HG03439 (cell line): ENCODE measurements around the gene MTCH1.

ENCODE experiments used
- ATAC-seq: cut with Tn5 transposase; IDR thresholded peaks from one replicate; pipeline ENCODE4 v1.9.1; 2021; ENCODE audit warnings: mild to moderate bottlenecking, moderate library complexity; ENCODE audit not compliant: unreplicated experiment

MTCH1 gene, protein sequence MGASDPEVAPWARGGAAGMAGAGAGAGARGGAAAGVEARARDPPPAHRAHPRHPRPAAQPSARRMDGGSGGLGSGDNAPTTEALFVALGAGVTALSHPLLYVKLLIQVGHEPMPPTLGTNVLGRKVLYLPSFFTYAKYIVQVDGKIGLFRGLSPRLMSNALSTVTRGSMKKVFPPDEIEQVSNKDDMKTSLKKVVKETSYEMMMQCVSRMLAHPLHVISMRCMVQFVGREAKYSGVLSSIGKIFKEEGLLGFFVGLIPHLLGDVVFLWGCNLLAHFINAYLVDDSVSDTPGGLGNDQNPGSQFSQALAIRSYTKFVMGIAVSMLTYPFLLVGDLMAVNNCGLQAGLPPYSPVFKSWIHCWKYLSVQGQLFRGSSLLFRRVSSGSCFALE

DNA sequence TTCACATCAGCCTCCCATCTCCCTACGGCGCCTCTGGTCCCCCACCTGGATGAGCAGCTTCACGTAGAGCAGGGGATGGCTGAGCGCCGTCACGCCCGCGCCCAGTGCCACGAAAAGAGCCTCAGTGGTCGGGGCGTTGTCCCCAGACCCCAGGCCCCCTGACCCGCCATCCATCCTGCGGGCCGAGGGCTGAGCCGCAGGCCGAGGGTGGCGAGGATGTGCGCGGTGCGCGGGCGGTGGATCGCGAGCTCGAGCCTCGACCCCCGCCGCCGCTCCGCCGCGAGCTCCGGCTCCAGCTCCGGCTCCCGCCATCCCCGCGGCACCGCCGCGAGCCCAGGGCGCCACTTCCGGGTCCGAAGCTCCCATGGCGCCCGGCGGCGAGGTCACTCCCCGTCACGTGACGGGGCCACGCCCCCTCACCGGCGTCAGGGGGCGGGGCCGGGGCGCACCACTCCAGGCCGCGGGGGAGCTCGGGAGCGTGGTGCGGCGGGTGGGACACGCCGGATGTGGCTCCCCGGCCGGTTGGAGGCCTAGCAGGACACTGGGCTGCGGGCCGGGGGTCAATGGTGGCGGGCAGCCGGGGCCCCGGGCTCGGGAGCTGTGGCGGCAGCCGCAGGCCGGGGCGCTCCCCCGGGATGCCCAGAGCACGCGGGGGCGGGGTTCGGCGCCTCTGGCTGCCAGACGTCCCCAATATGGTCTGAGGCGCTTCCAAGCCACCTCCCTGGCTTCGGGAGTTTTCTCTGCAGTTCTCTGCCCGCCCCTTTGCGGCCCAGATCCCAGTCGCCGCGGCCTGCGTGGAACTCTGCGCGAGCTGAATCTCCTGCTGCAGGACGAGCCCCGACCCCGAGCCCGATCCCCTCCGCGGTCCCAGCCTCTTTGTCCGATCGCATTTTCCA is at the start of gene MTCH1:
Gene MTCH1, minus strand, starts transcription at position 389 of the 896 bp plus-strand sequence. Its CDS starts 23 bp downstream, at position 366.
- ATAC-seq, result peak; percentile 85

DNA sequence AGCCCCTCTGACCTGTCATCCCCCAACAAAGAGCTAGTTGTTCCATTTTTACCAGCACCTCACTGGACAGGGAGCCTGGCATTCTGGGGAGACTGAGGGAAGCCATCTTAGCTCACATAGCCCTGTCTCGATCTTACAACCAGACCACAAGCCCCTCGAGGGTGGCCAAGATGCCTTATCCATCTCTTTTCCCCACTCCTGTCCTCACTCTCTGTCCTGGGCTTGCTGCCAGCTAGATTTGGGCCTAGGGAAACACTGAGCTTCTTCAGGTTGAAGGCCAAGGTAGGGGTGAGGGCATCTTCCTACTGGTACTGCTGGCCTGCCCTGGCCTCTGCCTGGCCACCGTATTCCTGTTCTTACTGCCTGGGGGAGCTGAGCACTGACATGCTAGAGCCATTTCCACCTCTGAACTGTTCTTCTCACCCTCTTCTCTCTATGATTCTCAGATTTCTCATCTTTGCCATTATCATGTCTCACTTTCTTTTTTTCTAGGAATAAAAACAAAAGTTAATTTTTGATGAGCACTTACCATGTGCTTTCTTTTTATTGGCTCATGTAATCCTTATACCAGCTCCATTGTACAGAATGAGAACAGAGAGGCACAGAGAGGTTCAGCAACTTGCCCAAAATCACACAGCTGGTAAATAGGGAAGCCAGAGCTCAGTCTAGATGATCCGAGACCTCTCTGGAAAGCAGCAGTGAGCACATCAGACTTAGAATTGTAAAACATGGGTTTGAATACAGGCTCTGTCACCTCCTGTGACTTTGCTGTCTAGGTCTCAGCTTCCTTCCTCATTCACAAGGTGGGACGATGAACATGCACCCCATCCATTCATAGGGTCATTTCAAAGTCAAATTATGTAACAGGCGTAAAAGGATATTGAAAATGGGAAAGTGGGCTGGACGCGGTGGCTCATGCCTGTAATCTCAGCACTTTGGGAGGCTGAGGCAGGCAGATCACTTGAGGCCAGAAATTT is 48.1 kb upstream of the MTCH1 start:
- no peak for ATAC-seq

GRCh38 chr6:37033255-37033654 is 47.3 kb upstream of the MTCH1 start:
- no peak for ATAC-seq

GRCh38 chr6:37032239-37032638 is 46.2 kb upstream of the MTCH1 start:
- no peak for ATAC-seq

DNA sequence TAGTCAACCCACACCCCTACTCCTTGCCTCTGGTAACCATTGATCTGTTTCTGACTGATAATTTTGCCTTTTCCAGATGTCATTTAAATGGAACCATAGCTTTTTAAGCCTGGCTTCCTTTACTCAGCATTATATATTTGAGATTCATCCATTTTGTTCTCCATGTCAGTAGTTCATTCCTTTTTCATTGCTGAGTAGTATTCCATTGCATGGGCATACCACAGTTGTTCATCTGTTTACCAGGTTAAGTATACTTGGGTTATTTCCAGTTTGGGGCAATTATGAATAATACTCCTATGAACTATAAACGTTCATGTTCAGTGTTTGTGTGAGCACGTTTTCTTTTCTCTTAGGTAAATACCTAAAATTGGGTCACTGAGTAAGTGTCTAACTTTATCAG is 44.6 kb upstream of the MTCH1 start:
- ATAC-seq, result no peak

DNA sequence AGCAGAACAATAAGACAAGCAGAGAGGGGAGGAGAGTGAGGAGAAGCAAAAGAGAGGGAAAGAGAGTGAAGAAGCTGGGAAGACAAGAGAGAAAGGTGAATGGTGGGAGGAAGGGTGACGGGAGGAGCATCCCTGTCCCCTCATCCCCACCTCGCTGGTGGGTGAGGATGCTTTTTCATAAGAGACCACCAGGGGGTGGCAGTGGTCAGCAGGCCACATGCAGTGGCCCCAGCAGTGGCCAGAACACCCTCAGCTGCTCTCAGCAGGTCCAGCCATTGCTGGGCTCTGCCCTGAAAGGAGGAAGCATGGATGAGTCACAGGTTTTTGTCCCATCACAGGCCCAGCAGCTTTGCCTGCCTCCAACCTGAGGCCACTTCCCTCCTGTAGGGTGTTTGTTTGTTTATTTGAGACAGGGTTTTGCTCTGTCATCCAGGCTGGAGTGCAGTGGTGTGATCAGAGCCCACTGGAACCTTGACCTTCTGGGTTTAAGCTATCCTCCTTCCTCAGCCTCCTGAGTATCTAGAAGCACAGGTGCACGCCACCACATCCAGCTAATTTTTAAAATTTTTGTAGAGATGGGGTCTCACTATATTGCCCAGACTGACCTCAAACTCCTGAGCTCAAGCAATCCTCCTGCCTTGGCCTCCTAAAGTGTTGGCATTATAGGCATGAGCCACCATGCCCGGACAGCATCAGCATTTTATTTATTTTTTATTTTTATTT is 43.4 kb upstream of the MTCH1 start:
- ATAC-seq, result no peak

DNA sequence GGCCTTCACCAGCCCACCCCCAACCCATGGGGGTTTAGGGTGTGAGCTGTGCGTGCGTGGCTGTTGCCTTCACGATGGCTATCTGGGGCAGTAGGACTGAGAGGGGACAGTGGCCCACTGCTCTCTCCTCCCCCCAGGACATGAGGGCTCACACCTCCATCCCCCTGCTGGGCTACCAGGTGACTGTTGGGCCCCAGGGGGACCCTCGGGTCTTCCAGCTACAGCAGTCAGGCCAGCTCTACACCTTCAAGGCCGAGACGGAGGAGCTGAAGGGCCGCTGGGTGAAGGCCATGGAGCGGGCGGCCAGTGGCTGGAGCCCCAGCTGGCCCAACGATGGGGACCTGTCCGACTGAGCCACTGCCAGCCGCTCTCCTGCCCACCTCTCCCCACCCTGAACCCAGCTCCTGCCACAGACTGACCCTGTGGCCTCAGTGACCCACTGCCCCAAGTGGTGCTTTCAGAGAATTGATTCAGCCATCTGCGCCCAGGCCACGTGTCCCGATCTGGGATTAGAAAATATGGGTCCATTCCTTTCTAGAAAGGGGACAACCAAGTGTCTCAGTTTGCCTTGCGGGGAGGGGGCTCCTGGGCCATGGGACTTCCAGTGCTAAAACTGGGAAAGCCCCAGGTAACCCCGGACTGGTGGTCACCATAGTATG is 41.9 kb upstream of the MTCH1 start:
- ATAC-seq, result no peak

GRCh38 chr6:37027036-37027720 is 41.2 kb upstream of the MTCH1 start:
- no peak for ATAC-seq

DNA sequence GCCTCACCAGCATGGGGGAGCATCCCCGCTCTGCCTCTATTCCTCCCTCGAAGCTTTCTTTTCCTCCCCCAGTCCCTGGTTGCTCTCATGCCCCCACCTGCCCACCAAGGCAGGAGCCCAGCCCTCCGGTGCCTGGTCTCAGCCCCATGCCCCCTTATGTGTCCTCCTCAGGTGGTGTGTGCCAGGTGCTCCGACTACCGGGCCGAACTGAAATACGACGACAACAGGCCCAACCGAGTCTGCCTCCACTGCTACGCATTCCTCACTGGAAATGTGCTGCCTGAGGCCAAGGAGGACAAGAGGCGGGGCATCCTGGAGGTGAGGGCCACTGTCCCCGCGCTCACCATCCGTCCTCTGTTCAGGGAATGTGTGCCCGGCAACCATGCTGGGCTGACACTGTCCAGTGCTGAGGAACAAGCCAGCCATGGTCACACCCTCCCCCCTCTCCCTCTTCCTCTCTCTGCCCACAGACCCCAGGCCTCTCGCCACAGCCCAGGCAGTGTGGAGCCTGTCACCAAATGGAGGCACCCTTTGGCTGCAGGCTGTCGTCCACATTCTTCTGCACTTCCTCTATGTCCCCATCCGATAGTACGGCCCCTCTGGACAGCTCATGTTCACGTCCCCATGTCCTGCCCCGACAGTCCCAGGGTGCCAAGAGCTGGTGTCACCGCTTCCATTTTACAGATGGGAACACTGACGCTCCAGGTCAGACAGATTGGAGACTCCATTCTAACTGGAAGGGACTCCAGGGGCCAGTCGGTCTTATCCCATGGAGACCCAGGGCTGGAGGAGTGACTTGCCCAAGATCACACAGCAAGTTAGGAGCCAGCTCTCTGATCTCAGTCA is 39.8 kb upstream of the MTCH1 start:
- ATAC-seq, result no peak

- ATAC-seq, result no peak
Observed at GRCh38 chr6:37024656-37025337, 38.8 kb upstream of the MTCH1 start.

DNA sequence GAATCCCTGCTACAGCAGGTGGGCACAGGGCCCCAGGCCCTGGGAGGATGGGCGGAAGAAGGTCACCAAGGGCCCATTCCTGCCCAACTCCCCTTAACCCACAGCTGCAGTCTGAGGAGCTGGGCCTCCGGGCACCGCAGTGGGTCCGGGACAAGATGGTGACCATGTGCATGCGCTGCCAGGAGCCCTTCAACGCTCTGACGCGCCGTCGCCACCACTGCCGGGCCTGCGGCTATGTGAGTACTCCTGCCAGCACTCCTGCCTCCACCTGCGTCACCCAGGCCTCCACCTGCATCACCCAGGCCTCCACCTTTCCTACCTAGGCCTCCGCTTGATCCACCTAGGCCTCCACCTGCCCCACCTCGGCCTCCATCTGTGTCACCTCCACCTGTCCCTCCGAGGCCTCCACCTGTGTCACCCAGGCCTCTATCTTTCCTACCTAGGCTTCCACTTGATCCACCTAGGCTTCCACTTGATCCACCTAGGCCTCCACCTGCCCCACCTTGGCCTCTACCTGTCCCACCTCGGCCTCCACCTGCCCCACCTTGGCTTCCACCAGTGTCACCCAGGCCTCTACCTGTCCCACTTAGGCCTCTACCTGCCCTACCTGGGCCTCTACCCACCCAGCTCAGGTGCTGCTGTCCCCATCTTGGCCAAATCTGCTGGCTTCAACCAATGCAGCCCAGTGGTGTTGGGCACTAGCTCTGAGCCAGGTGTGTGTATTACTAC is 36.3 kb upstream of the MTCH1 start:
- no peak for ATAC-seq

DNA sequence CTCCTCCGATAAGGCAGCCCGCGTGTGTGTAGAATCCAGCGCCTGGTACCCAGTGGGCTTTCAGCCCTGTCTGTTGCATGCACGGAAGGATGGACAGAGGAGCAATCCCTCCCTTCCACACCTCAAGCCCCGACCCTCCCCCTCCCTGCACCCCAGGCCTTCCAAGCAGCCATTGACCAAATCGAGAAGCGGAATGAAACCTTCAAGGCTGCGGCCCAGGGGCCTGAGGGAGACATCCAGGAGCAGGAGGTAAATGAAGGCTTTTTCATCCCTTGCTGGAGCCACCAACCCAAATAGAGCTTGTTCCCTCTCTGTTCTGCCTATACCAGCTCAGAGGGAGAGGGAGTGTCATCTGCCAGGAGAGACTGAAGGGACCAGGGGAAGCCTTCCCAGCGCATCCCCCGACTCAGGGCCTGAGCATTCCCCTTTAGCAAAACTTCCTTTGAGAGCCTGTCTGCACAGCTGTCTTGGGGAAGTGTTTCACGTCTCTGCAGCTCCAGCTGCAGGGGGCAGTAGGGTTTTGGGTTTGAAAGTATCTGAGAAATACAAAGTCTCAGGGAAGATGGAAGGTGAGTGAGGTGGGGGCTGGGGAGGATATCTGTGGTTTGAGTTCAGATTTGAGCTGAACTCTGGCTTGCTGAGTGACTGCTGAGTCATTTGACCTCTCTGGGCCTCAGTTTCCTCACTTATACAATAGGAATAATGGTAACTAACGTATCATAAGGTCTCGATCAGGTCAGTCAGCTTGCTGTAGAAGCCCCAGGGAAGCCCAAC is 35.5 kb upstream of the MTCH1 start:
- no peak for ATAC-seq

DNA sequence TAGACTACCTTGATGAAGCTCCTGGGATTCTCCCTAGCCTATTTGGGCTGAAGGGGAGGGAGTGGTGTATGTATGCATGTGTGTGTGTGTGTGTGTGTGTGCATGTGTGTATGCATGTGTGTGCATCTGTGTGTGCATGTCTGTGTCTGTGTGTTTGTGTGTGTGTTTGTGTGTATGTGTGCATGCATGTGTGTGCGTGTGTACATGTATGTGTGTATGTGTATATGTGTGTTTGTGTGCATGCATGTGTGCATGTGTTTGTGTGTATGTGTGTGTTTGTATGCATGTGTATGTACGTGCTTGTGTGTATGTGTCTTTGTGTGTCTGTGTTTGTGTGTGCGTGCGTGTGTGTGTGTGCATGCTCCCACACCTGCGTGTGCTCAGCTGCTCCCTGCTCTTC is 34.8 kb upstream of the MTCH1 start:
- no peak for ATAC-seq

DNA sequence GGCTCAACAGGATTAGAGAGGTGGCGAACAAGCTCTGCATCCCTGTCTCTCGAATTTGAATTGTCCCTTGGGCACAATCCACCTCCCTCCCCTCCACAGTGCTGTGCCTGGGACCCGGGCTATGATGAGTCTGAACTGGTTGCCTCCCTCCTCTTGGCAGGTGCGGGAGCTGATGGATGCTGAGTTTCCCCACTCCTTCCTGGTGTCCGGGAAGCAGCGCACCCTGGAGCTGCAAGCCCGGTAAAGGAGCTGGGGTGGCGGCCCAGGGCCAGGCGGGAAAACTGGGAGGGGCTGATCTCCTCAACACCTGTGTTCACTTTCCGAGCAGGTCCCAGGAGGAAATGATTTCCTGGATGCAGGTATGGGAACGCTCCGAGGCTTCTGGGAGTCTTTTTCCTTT is 34.4 kb upstream of the MTCH1 start:
- ATAC-seq, result no peak

GRCh38 chr6:37019065-37019450 is 33.1 kb upstream of the MTCH1 start:
- ATAC-seq, result no peak
